ENCODE data around the gene CEND1. TPM values are rescaled to one million over a fixed set of nuclear protein-coding genes. Genes with fewer than 3 reads are reported as not detected.

Gene CEND1
- total RNA-seq, 2 donors from 2014 or later, result not detected

GRCh38 chr11:799641-800316 lies 9.9 kb upstream of the CEND1 start:
- DNase-seq (ENCODE audit: low spot score), result no peak
- intact Hi-C loops (cut with DNase I), result loop anchor here (10.0 kb wide), 2 partner anchors 55 to 135 kb away; partner anchors contain the start of gene TALDO1 (in 1 of the 2)

- DNase-seq (ENCODE audit: low spot score), result peak; percentile 92
- intact Hi-C loops (cut with DNase I), result loop anchor here in 1 of 2 donors (10.0 kb wide), 1 partner anchor 133 kb away; no protein-coding TSS in a partner anchor
These were observed 8.3 kb upstream of the CEND1 start, which contains the start of gene SLC25A22 for GRCh38 chr11:798093-798713. TSS of gene SLC25A22 (minus strand) at chr11:798281. CDS start at chr11:795006, 3,275 bp downstream.

- intact Hi-C loops (cut with DNase I), result loop anchor here in 1 of 2 donors (10.0 kb wide), 1 partner anchor 133 kb away; no protein-coding TSS in a partner anchor
- DNase-seq (ENCODE audit: low spot score), result peak; percentile 90
These were observed 7.6 kb upstream of the CEND1 start for GRCh38 chr11:797296-798092.

- no peak for DNase-seq (ENCODE audit: low spot score)
- intact Hi-C loops (cut with DNase I), result loop anchor here in 1 of 2 donors (10.0 kb wide), 1 partner anchor 132 kb away; no protein-coding TSS in a partner anchor
These were observed 6.8 kb upstream of the CEND1 start for GRCh38 chr11:796565-797295.

GRCh38 chr11:795634-796564 lies 6.0 kb upstream of the CEND1 start:
- peak; percentile 93 for DNase-seq (ENCODE audit: low spot score)
- intact Hi-C loops (cut with DNase I), result loop anchor here in 1 of 2 donors (10.0 kb wide), 1 partner anchor 131 kb away; no protein-coding TSS in a partner anchor

GRCh38 chr11:794766-795633 lies 5.1 kb upstream of the CEND1 start:
- intact Hi-C loops (cut with DNase I), result loop anchor here in 1 of 2 donors (10.0 kb wide), 1 partner anchor 130 kb away; no protein-coding TSS in a partner anchor
- no peak for DNase-seq (ENCODE audit: low spot score)

- intact Hi-C loops (cut with DNase I), result loop anchor here in 1 of 2 donors (10.0 kb wide), 1 partner anchor 129 kb away; no protein-coding TSS in a partner anchor
- DNase-seq (ENCODE audit: low spot score), result no peak
These were observed 4.3 kb upstream of the CEND1 start for GRCh38 chr11:794013-794765.

- DNase-seq (ENCODE audit: low spot score), result no peak
These were observed 3.7 kb upstream of the CEND1 start for GRCh38 chr11:793556-793955.

GRCh38 chr11:792873-793272 lies 3.0 kb upstream of the CEND1 start:
- no peak for DNase-seq (ENCODE audit: low spot score)
- intact Hi-C loops (cut with DNase I), result loop anchor here in 1 of 2 donors (10.0 kb wide), 1 partner anchor 128 kb away; no protein-coding TSS in a partner anchor

More at GRCh38 chr11:793556-793955, 3.7 kb upstream of the CEND1 start:
- intact Hi-C loops (cut with DNase I), result loop anchor here in 1 of 2 donors (10.0 kb wide), 1 partner anchor 129 kb away; no protein-coding TSS in a partner anchor

- intact Hi-C loops (cut with DNase I), result loop anchor here in 1 of 2 donors (10.0 kb wide), 1 partner anchor 128 kb away; no protein-coding TSS in a partner anchor
- DNase-seq (ENCODE audit: low spot score), result no peak
These were observed 2.6 kb upstream of the CEND1 start for GRCh38 chr11:792535-792821.

- intact Hi-C loops (cut with DNase I), result loop anchor here in 1 of 2 donors (10.0 kb wide), 1 partner anchor 127 kb away; no protein-coding TSS in a partner anchor
- DNase-seq (ENCODE audit: low spot score), result no peak
These were observed 2.0 kb upstream of the CEND1 start for GRCh38 chr11:791658-792534.

GRCh38 chr11:790721-791564 lies 1.1 kb upstream of the CEND1 start:
- DNase-seq (ENCODE audit: low spot score), result no peak
- intact Hi-C loops (cut with DNase I), result loop anchor here in 1 of 2 donors (10.0 kb wide), 1 partner anchor 126 kb away; no protein-coding TSS in a partner anchor

GRCh38 chr11:788953-789940 lies 643 bp downstream of the CEND1 start:
- intact Hi-C loops (cut with DNase I), result no loop called here
- DNase-seq (ENCODE audit: low spot score), result no peak
